CD4-positive, alpha-beta T cell treated with Interleukin-12 subunit alpha and Interleukin-12 subunit beta, for 1 hour (primary cell): Measurements from ENCODE around the gene HOOK1.

ENCODE experiments used
- DNase-seq: peaks from one replicate; pipeline ENCODE4 v3.0.0-alpha.2; 2020

HOOK1 gene

GRCh38 chr1:59814901-59815825 lies at the start of gene HOOK1:
HOOK1 (plus strand) TSS chr1:59814949; CDS start chr1:59815118, 169 bp downstream.
- no peak for DNase-seq

- no peak for DNase-seq
Observed at GRCh38 chr1:59765011-59765730, 49.6 kb upstream of the HOOK1 start.

- DNase-seq: no peak
Observed at GRCh38 chr1:59766227-59766855, 48.4 kb upstream of the HOOK1 start.

GRCh38 chr1:59767119-59767518 lies 47.6 kb upstream of the HOOK1 start:
- no peak for DNase-seq

- no peak for DNase-seq
Observed at GRCh38 chr1:59768792-59769735, 45.7 kb upstream of the HOOK1 start.

GRCh38 chr1:59769736-59770095 lies 45.0 kb upstream of the HOOK1 start:
- DNase-seq: no peak

GRCh38 chr1:59771361-59771760 lies 43.4 kb upstream of the HOOK1 start:
- DNase-seq: no peak

GRCh38 chr1:59775480-59775879 lies 39.3 kb upstream of the HOOK1 start:
- DNase-seq: no peak

GRCh38 chr1:59776960-59777852 lies 37.5 kb upstream of the HOOK1 start:
- no peak for DNase-seq

GRCh38 chr1:59779949-59780348 lies 34.8 kb upstream of the HOOK1 start:
- DNase-seq: no peak

- no peak for DNase-seq
Observed at GRCh38 chr1:59788825-59789224, 25.9 kb upstream of the HOOK1 start.

- no peak for DNase-seq
Observed at GRCh38 chr1:59798600-59798999, 16.1 kb upstream of the HOOK1 start.

GRCh38 chr1:59803458-59804038 lies 11.2 kb upstream of the HOOK1 start:
- DNase-seq: no peak

GRCh38 chr1:59804301-59804700 lies 10.4 kb upstream of the HOOK1 start:
- no peak for DNase-seq

- DNase-seq: no peak
Observed at GRCh38 chr1:59805554-59805953, 9.2 kb upstream of the HOOK1 start.

- peak; percentile 94 for DNase-seq
Observed at GRCh38 chr1:59814180-59814900, 409 bp upstream of the HOOK1 start.

GRCh38 chr1:59815892-59816291 lies 1.1 kb downstream of the HOOK1 start:
- DNase-seq: no peak

- DNase-seq: no peak
Observed at GRCh38 chr1:59816318-59816878, 1.6 kb downstream of the HOOK1 start.

GRCh38 chr1:59819566-59820438 lies 5.1 kb downstream of the HOOK1 start:
- no peak for DNase-seq
